GM23248 (cell line): ENCODE data around the gene CDR2. TPM values are rescaled to one million over a fixed set of nuclear protein-coding genes. Genes with fewer than 3 reads are reported as not detected.
A peak's percentile ranks its signal among the peaks of the same experiment; 100 is the strongest.
"Not testable (repeated sequence)": the region's sequence is repeated elsewhere in the genome, so short reads cannot be mapped to it uniquely, and the experiment has no call there.

Source experiments
- DNase-seq: peaks from one replicate; pipeline ENCODE4 v3.0.0-alpha.2; 2015
- H2AFZ ChIP-seq: fragments of 200-600 bp; sonication (generic); 2 replicates; pipeline ENCODE4 v1.6.1; 2016; ENCODE audit warnings: antibody characterized with exemption
- H3F3A ChIP-seq: fragments of 200-600 bp; sonication (generic); 2 replicates; pipeline ENCODE4 v1.6.1; 2016; ENCODE audit warnings: mild to moderate bottlenecking, antibody characterized with exemption, mixed run types; ENCODE audit not compliant: insufficient read depth
- H3K27ac ChIP-seq: fragments of 200-600 bp; sonication (generic); 2 replicates; pipeline ENCODE4 v1.5.1; 2016; ENCODE audit warnings: mild to moderate bottlenecking
- H3K27me3 ChIP-seq: fragments of 200-600 bp; sonication (generic); replicated peaks from 2 replicates; pipeline ENCODE4 v1.6.1; 2016; ENCODE audit warnings: mild to moderate bottlenecking; ENCODE audit not compliant: insufficient read depth
- H3K36me3 ChIP-seq: fragments of 200-600 bp; sonication (generic); 2 replicates; pipeline ENCODE4 v1.6.1; 2016; ENCODE audit warnings: low read depth, mild to moderate bottlenecking
- H3K4me1 ChIP-seq: fragments of 200-600 bp; sonication (generic); 2 replicates; pipeline ENCODE4 v1.6.1; 2016; ENCODE audit warnings: mild to moderate bottlenecking; ENCODE audit not compliant: insufficient read depth
- H3K4me2 ChIP-seq: fragments of 200-600 bp; sonication (generic); one replicate; pipeline ENCODE4 v1.6.1; 2016; ENCODE audit warnings: mild to moderate bottlenecking; ENCODE audit not compliant: unreplicated experiment
- H3K4me3 ChIP-seq: fragments of 200-600 bp; sonication (generic); 2 replicates; pipeline ENCODE4 v1.5.1; 2016; ENCODE audit warnings: mild to moderate bottlenecking
- H3K79me2 ChIP-seq: fragments of 200-600 bp; sonication (generic); 2 replicates; pipeline ENCODE4 v1.6.1; 2016; ENCODE audit warnings: mild to moderate bottlenecking; ENCODE audit not compliant: insufficient read depth
- H3K9ac ChIP-seq: fragments of 200-600 bp; sonication (generic); 2 replicates; pipeline ENCODE4 v1.6.1; 2016; ENCODE audit warnings: mild to moderate bottlenecking
- H3K9me2 ChIP-seq: fragments of 200-600 bp; sonication (generic); 2 replicates; pipeline ENCODE4 v1.6.1; 2016; ENCODE audit warnings: mixed run types, mild to moderate bottlenecking, moderate library complexity; ENCODE audit not compliant: insufficient read depth
- H3K9me3 ChIP-seq: fragments of 200-600 bp; sonication (generic); one replicate; pipeline ENCODE4 v1.6.1; 2017; ENCODE audit warnings: low read depth
- H4K20me1 ChIP-seq: fragments of 200-600 bp; sonication (generic); 2 replicates; pipeline ENCODE4 v1.6.0; 2016; ENCODE audit not compliant: insufficient read depth
- EZH2 ChIP-seq: fragments of 200-600 bp; sonication (generic); IDR thresholded peaks from 2 replicates; pipeline ENCODE4 v1.6.1; 2018; ENCODE audit warnings: antibody characterized with exemption, mild to moderate bottlenecking; ENCODE audit not compliant: insufficient read depth, poor library complexity, severe bottlenecking
- EZH2phosphoT487 ChIP-seq: fragments of 200-600 bp; sonication (generic); IDR thresholded peaks from 2 replicates; pipeline ENCODE4 v1.6.1; 2018; ENCODE audit warnings: antibody characterized with exemption, moderate library complexity, mild to moderate bottlenecking, low read depth; ENCODE audit not compliant: insufficient read depth
- WGBS, 2 experiments: methylation state at CpG; one replicate each; pipeline ENCODE4 v1.1.6; 2015 to 2017; ENCODE audit warnings: low lambda C conversion rate in 2 of 2, low coverage in 1 of 2; ENCODE audit errors: missing lambda C conversion rate in 2 of 2; 5-methylcytosine and 5-hydroxymethylcytosine counted together
- in situ Hi-C: fragments of 300-500 bp; cut with MboI; formaldehyde crosslinking; loops from 2 replicates; pipeline ENCODE4 v1.15.0; 2020
- polyA plus RNA-seq: library from polyadenylated mRNA; unstranded; fragments of >200 nt; fragmentation: Nextera tagmentation; extraction: Ambion mirVana; gene quantifications from 2 replicates; pipeline ENCODE4 v1.2.1, GENCODE V29; 2016
- total RNA-seq: library from RNA; depleted of rRNA; stranded (reverse); fragments of >200 nt; shearing (Covaris generic); gene quantifications from 2 replicates; pipeline ENCODE4 v1.2.3, GENCODE V29; 2014

Gene CDR2
- total and polyA plus RNA-seq, 2 experiments from 2014 or later: 25.1 to 45.6 TPM

DNA sequence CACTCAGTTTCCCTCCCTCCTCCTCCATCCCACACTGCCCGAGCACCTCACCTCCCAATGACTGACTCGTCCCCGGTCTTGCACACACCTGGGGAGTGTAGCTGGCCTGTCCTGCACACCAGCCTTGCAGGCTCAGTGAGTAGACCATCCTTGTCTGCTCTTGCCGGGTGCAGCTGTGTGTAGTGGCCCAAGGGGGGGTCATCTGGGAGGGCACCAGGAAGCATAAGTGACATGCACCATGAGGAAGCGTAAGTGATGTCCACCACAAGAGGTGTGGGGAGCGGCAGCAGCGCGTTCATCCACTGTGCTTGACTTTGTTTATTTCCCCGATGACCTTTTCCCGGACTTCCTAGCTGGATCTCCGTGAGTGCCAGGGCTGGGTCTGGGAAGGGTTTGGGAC, 45.5 kb upstream of the CDR2 start:
- TF ChIP-seq EZH2phosphoT487 (no peak), EZH2 (no peak)
- H3K79me2 ChIP-seq: no peaks in the 10 kb centered on the region
- 96% methylated on average over 11 of the region's 11 CpGs for WGBS, 2 experiments
- H3K4me3 ChIP-seq: no peak overlapping the region
- no peak for DNase-seq
- H3K4me2 ChIP-seq: no peak overlapping the region
- H3K4me1 ChIP-seq: peaks cover 10% of the 10 kb centered on the region
- H3K27ac ChIP-seq: no peak overlapping the region
- H3F3A ChIP-seq: peaks cover 10% of the 10 kb centered on the region
- H3K9ac ChIP-seq: no peak overlapping the region
- no peaks in the 10 kb centered on the region for H3K9me3 ChIP-seq
- no peaks in the 10 kb centered on the region for H3K36me3 ChIP-seq
- no peaks in the 10 kb centered on the region for H4K20me1 ChIP-seq
- H3K9me2 ChIP-seq: no peaks in the 10 kb centered on the region
- H2AFZ ChIP-seq: no peak overlapping the region
- no peaks in the 10 kb centered on the region for H3K27me3 ChIP-seq
- in situ Hi-C loops: no loop called here

DNA sequence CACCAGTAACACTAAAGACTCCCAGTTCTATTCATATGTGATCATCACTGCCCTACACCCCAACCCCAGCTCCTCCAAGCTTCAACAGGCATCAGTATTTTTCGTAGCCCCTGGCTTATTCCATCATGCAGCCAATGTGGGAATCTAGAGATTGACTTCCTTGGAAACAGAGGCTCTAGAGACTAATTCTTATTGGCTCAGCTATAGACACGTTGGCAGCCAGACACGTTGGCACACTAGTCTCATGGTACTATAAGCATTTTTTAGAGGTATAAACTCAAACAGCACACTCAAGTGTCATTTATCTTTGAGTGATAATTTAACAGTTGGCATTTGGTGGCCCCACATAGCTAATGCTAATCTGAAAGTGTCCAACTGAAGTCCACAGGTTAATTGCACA, 44.4 kb upstream of the CDR2 start:
- no peaks in the 10 kb centered on the region for H3K9me3 ChIP-seq
- no peaks in the 10 kb centered on the region for H3K9me2 ChIP-seq
- no peak overlapping the region for H3K4me3 ChIP-seq
- H3K36me3 ChIP-seq: no peaks in the 10 kb centered on the region
- WGBS, 2 experiments: 86 to 90% methylated on average over 3 of the region's 3 CpGs
- H4K20me1 ChIP-seq: no peaks in the 10 kb centered on the region
- no peak for DNase-seq
- no peak overlapping the region for H3K4me2 ChIP-seq
- TF ChIP-seq EZH2 (no peak), EZH2phosphoT487 (no peak)
- no peaks in the 10 kb centered on the region for H3K27me3 ChIP-seq
- in situ Hi-C loops: no loop called here
- H3K4me1 ChIP-seq: 0 out of 2 replicates have a peak, but pooled peaks cover under 1% of the 10 kb centered on the region
- H3F3A ChIP-seq: peaks cover 2% of the 10 kb centered on the region
- no peak overlapping the region for H3K27ac ChIP-seq
- H3K9ac ChIP-seq: no peak overlapping the region
- H2AFZ ChIP-seq: no peak overlapping the region
- no peaks in the 10 kb centered on the region for H3K79me2 ChIP-seq

DNA sequence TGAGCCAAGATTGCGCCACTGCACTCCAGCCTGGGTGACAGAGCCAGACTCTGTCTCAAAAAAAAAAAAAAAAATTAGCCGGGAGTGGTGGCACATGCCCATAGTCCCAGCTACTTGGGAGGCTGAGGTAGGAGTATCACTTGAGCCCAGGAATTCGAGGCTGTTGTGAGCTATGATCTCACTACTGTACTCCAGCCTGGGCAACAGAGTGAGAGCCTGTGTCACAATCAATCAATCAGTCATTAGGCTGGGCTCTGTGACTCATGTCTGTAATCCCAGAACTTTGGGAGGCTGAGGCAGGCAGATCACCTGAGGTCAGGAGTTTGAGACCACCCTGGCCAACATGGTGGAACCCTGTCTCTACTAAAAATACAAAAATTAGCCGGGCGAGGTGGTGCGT, 43.4 kb upstream of the CDR2 start:
- H4K20me1 ChIP-seq, H2AFZ ChIP-seq, in situ Hi-C loops, H3K9ac ChIP-seq, H3K9me2 ChIP-seq, H3K27me3 ChIP-seq, H3K27ac ChIP-seq, H3K4me3 ChIP-seq, H3K36me3 ChIP-seq, H3K79me2 ChIP-seq, H3K4me1 ChIP-seq, H3K4me2 ChIP-seq, H3F3A ChIP-seq, H3K9me3 ChIP-seq: not testable (repeated sequence)
- WGBS, 2 experiments: 88 to 92% methylated on average over 6 of the region's 6 CpGs
- peak; percentile 6 for DNase-seq

DNA sequence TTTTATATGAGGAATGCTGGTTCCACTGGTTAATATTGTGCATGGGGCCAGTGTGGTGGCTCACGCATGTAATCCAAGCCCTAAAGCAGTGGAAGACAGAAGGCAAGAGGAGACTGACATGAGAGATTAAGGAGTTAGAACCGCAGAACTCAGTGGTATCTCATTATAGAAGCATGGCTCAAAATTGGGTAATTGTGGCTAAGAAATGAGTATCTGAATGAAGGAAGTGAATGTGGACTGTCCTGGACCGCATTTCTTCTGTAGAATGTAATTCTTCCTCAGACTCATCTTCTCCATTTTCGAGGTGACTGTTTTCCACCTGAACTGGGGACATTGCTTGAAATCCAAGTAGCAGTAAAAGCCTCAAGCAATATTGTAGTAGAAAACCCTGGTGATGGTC, 42.6 kb upstream of the CDR2 start:
- no peaks in the 10 kb centered on the region for H3K36me3 ChIP-seq
- H3K4me2 ChIP-seq: no peak overlapping the region
- no peaks in the 10 kb centered on the region for H3K79me2 ChIP-seq
- no peaks in the 10 kb centered on the region for H3K9me2 ChIP-seq
- H3K27me3 ChIP-seq: no peaks in the 10 kb centered on the region
- TF ChIP-seq EZH2phosphoT487 (no peak), EZH2 (no peak)
- no peaks in the 10 kb centered on the region for H3F3A ChIP-seq
- no peak overlapping the region for H3K4me3 ChIP-seq
- no peak overlapping the region for H2AFZ ChIP-seq
- WGBS, 2 experiments: 99% methylated on average over 4 of the region's 4 CpGs
- H3K9me3 ChIP-seq: no peaks in the 10 kb centered on the region
- no peak for DNase-seq
- no peaks in the 10 kb centered on the region for H3K4me1 ChIP-seq
- H4K20me1 ChIP-seq: no peaks in the 10 kb centered on the region
- in situ Hi-C loops: no loop called here
- H3K9ac ChIP-seq: no peak overlapping the region
- H3K27ac ChIP-seq: no peak overlapping the region

DNA sequence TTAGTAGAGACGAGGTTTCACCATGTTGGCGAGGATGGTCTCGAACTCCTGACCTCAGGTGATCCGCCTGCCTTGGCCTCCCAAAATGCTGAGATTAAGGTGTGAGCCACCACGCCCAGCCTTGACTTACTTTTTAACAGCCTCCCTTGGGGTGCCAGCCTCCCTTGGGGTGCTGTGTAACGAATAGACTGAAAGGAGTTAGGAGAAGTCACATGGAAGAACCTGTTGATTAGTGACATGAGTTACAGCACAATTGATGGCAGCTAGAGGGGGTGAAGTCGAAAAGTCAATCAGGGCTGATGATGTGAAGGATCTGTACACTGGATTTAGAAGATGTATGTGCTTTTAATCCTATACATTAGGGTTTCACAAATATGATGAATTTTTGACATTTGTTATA, 39.4 kb upstream of the CDR2 start:
- no peak overlapping the region for H2AFZ ChIP-seq
- WGBS, 2 experiments: 93% methylated on average over 7 of the region's 7 CpGs
- no peaks in the 10 kb centered on the region for H3K79me2 ChIP-seq
- no peaks in the 10 kb centered on the region for H3K9me3 ChIP-seq
- H3K4me3 ChIP-seq: no peak overlapping the region
- no peaks in the 10 kb centered on the region for H3K4me1 ChIP-seq
- H4K20me1 ChIP-seq: no peaks in the 10 kb centered on the region
- no peak for TF ChIP-seq EZH2
- TF ChIP-seq EZH2phosphoT487: no peak
- H3K9ac ChIP-seq: no peak overlapping the region
- in situ Hi-C loops: no loop called here
- no peak overlapping the region for H3K27ac ChIP-seq
- no peak for DNase-seq
- H3K4me2 ChIP-seq: no peak overlapping the region
- H3K36me3 ChIP-seq: no peaks in the 10 kb centered on the region
- H3F3A ChIP-seq: no peaks in the 10 kb centered on the region
- no peaks in the 10 kb centered on the region for H3K27me3 ChIP-seq
- no peaks in the 10 kb centered on the region for H3K9me2 ChIP-seq
